GM06990 (cell line): ENCODE data around the gene ANO4.

Source experiments
- DNase-seq: peaks from one replicate; pipeline ENCODE4 v3.0.0-alpha.2; 2011; ENCODE audit not compliant: insufficient read length; ENCODE audit errors: extremely low read depth
- H3K27me3 ChIP-seq: replicated peaks from 2 replicates; pipeline ENCODE4 v1.6.0; 2011; ENCODE audit warnings: low read length; ENCODE audit not compliant: control insufficient read depth, insufficient read depth
- H3K36me3 ChIP-seq: 2 replicates; pipeline ENCODE4 v1.5.1; 2011; ENCODE audit warnings: low read length; ENCODE audit not compliant: control insufficient read depth, insufficient read depth
- H3K4me3 ChIP-seq: replicated peaks from 2 replicates; pipeline ENCODE4 v1.5.1; 2011; ENCODE audit warnings: low read depth, mild to moderate bottlenecking, control low read depth, low read length
- TF ChIP-seq, protein P1 (sequence below): IDR thresholded peaks from 2 replicates; pipeline ENCODE4 v1.5.1; 2011; ENCODE audit warnings: low read length, control low read depth, mild to moderate bottlenecking, inconsistent platforms; ENCODE audit not compliant: insufficient read depth, poor library complexity, severe bottlenecking

ANO4 gene

GRCh38 chr12:101009274-101009673 is 214.7 kb downstream of the ANO4 start:
- DNase-seq, result no peak
- H3K27me3 ChIP-seq, result no peaks in the 10 kb centered on the region; the same call in 1 of the 2 replicates
- TF ChIP-seq, protein P1, sequence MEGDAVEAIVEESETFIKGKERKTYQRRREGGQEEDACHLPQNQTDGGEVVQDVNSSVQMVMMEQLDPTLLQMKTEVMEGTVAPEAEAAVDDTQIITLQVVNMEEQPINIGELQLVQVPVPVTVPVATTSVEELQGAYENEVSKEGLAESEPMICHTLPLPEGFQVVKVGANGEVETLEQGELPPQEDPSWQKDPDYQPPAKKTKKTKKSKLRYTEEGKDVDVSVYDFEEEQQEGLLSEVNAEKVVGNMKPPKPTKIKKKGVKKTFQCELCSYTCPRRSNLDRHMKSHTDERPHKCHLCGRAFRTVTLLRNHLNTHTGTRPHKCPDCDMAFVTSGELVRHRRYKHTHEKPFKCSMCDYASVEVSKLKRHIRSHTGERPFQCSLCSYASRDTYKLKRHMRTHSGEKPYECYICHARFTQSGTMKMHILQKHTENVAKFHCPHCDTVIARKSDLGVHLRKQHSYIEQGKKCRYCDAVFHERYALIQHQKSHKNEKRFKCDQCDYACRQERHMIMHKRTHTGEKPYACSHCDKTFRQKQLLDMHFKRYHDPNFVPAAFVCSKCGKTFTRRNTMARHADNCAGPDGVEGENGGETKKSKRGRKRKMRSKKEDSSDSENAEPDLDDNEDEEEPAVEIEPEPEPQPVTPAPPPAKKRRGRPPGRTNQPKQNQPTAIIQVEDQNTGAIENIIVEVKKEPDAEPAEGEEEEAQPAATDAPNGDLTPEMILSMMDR, result no peak

GRCh38 chr12:101010896-101011295 is 216.3 kb downstream of the ANO4 start:
- no peak for DNase-seq

More at GRCh38 chr12:101009274-101009673, 214.7 kb downstream of the ANO4 start:
- Histone ChIP-seq H3K36me3 (no peaks in the 10 kb centered on the region), H3K4me3 (no peak overlapping the region)

GRCh38 chr12:101013993-101014392 is 219.4 kb downstream of the ANO4 start:
- Histone ChIP-seq H3K36me3 (no peaks in the 10 kb centered on the region), H3K4me3 (no peak overlapping the region), H3K27me3 (no peaks in the 10 kb centered on the region; the same call in 1 of the 2 replicates)
- no peak for DNase-seq
- TF ChIP-seq, protein P1, result no peak

More at GRCh38 chr12:101010896-101011295, 216.3 kb downstream of the ANO4 start:
- Histone ChIP-seq H3K4me3 (no peak overlapping the region), H3K27me3 (no peaks in the 10 kb centered on the region), H3K36me3 (no peaks in the 10 kb centered on the region)
- TF ChIP-seq, protein P1, result no peak

GRCh38 chr12:101015044-101015443 is 220.5 kb downstream of the ANO4 start:
- no peaks in the 10 kb centered on the region for H3K36me3 ChIP-seq
- H3K27me3 ChIP-seq, result no peaks in the 10 kb centered on the region; the same call in 1 of the 2 replicates
- TF ChIP-seq, protein P1, result no peak
- H3K4me3 ChIP-seq, result no peak overlapping the region
- no peak for DNase-seq

GRCh38 chr12:101018540-101018939 is 224.0 kb downstream of the ANO4 start:
- H3K36me3 ChIP-seq, result no peaks in the 10 kb centered on the region
- no peak overlapping the region for H3K4me3 ChIP-seq
- no peaks in the 10 kb centered on the region; the same call in 1 of the 2 replicates for H3K27me3 ChIP-seq
- TF ChIP-seq, protein P1, result no peak
- DNase-seq, result no peak

- TF ChIP-seq, protein P1, result no peak
These were observed 224.6 kb downstream of the ANO4 start for GRCh38 chr12:101019201-101019600.

More at GRCh38 chr12:101019201-101019600, 224.6 kb downstream of the ANO4 start:
- DNase-seq, result no peak
- no peak overlapping the region for H3K4me3 ChIP-seq
- no peaks in the 10 kb centered on the region for H3K36me3 ChIP-seq
- H3K27me3 ChIP-seq, result no peaks in the 10 kb centered on the region; the same call in 1 of the 2 replicates
